ENCODE measurements around the gene PSG4.
"Not testable (repeated sequence)": the region's sequence is repeated elsewhere in the genome, so short reads cannot be mapped to it uniquely, and the experiment has no call there.

The PSG4 gene

DNA sequence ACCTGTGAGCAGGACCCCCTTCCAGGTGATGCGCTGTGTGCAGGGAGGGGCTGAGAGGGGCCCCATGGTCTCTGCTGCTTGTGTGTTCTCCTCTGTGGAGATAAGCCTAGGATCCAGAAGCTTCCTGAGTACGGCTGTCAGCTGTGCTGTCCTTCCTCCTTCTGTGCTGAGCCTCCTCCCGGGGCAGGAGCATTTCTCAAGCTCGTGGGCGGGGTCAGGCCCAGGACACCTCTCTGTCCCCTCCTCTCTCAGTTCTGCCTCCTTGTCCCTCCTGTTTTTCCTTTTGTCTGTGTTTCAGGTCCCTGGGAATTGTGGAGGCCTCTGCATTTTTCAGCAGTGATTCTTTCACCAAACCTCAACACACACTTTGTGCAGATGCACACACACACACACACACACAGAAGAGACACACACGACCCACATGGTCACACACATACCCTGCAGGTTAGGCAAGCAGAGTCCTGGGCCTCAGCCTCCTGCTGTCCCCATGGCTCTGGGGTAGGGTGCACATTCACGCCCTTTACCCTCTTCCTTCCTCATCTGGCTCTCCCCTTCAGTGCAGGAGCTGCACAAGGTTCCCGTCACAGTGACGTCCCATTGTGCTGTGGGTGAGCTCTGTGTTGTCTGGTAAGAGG lies at the start of gene PSG4:
Gene PSG4, minus strand, starts transcription at position 168 of the 635 bp plus-strand sequence. Its CDS starts 102 bp downstream, at position 66.
- not testable (repeated sequence) for DNase-seq (ENCODE audit: low read depth in 2 of 2)

DNA sequence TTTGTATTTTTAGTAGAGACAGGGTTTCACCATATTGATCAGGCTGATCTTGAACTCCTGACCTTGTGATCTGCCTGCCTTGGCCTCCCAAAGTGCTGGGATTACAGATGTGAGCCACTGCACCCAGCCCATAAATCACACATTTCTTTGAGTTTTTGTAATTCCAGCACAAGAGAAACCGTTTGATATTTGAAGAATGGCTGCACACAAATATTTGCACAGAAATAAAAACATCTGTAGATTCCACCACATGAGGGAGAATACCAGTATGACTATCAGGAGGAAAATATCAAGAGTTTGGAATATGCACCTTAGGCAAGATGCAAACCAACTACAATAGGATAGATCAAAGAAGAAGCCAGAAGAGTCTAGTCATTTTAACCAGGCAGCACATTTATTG lies 46.0 kb upstream of the PSG4 start:
- not testable (repeated sequence) for DNase-seq (ENCODE audit: low read depth in 2 of 2)

DNA sequence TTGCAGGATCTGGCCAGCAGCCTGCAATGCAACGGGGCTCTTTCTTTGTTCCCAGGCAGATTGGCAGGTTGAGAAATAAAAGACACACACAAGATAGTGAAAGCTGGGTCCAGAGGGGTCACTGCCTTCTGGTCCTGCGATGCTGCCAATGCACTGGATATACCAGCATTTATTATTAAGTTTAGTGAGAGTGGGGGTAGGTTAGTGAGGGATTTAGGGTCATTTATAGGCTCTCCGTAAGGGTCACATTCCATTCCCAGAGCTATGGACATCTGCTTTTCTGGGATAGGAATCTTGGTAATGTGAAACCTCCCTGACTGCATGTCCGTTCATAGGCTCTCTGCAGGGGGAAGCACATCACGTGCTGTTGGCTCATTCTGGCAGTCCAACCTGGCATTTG lies 44.9 kb upstream of the PSG4 start:
- DNase-seq (ENCODE audit: low read depth in 2 of 2): not testable (repeated sequence)

DNA sequence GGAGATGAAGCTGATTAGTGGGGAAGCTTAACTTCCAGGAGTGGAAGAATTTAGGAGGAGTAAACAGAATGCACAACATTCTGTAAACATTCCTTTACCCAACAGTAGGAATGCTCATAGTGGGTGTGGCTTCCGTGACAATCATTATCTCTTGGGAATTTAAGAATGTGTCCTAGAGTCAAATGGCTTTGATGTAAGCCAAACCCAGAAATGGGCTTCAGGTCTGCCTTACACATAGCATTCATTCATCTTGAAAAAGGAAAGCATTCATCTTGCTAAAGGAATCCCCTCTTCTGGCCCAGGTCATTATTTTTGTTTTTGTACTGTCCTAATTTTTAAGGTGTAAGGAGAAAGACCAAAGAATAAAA lies 43.2 kb upstream of the PSG4 start:
- DNase-seq (ENCODE audit: low read depth in 2 of 2): not testable (repeated sequence)

DNA sequence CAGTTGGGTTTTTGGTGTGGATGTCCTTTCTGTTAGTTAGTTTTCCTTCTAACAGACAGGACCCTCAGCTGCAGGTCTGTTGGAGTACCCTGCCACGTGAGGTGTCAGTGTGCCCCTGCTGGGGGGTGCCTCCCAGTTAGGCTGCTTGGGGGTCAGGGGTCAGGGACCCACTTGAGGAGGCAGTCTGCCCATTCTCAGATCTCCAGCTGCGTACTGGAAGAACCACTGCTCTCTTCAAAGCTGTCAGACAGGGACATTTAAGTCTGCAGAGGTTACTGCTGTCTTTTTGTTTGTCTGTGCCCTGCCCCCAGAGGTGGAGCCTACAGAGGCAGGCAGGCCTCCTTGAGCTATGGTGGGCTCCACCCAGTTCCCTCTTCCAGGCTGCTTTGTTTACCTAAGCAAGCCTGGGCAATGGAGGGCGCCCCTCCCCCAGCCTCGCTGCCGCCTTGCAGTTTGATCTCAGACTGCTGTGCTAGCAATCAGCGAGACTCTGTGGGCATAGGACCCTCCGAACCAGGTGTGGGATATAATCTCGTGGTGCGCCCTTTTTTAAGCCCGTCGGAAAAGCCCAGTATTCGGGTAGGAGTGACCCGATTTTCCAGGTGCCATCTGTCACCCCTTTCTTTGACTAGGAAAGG lies 41.9 kb upstream of the PSG4 start:
- DNase-seq (ENCODE audit: low read depth in 2 of 2): not testable (repeated sequence)

DNA sequence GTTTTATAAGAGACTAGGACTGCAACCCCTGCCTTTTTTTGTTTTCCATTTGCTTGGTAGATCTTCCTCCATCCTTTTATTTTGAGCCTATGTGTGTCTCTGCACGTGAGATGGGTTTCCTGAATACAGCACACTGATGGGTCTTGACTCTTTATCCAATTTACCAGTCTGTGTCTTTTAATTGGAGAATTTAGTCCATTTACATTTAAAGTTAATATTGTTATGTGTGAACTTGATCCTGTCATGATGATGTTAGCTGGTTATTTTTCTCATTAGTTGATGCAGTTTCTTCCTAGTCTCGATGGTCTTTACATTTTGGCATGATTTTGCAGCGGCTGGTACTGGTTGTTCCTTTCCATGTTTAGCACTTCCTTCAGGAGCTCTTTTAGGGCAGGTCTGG lies 40.4 kb upstream of the PSG4 start:
- DNase-seq (ENCODE audit: low read depth in 2 of 2): not testable (repeated sequence)

DNA sequence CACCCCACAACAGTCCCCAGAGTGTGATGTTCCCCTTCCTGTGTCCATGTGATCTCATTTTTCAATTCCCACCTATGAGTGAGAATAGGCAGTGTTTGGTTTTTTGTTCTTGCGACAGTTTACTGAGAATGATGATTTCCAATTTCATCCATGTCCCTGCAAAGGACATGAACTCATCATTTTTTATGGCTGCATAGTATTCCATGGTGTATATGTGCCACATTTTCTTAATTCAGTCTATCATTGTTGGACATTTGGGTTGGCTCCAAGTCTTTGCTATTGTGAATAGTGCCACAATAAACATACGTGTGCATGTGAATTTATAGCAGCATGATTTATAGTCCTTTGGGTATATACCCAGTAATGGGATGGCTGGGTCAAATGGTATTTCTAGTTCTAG lies 36.8 kb upstream of the PSG4 start:
- not testable (repeated sequence) for DNase-seq (ENCODE audit: low read depth in 2 of 2)

DNA sequence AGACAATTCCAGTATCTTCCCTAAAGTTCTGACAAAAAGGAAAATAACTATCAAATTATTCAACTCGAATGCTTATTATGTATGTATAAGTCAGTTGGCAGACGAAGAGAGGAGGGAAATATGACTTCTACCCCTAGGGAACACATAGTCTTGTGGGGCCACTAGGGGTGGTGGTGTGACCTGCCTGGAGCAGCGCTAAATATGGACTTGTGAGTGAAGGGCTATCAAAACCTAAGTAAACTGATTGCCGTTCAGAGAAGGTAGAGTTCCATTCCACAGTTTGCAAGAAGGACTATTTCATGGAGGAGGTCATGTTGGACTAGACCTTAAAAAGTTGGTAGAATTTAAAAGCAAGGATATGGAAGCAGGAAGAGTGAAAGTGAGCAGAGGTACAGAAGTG lies 32.8 kb upstream of the PSG4 start:
- DNase-seq (ENCODE audit: low read depth in 2 of 2): not testable (repeated sequence)

DNA sequence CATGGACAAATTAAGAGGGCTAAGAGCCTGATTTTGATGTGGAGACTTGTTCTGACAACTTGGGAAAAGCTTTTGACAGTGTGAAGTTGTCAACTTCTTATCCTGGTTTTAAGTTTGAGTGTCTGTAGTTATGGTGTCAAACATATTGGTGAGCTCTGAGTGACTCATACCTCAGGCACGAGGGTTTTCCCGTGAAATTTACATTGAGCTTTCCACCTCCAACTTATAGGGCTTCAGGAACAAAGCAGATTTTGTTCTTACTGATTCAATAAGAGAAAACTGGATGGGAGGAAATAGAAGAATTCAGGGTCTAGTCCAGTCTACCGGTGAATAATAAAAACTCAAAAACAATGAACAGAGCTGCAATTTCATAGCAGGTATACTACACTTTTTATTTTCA lies 30.2 kb upstream of the PSG4 start:
- not testable (repeated sequence) for DNase-seq (ENCODE audit: low read depth in 2 of 2)

DNA sequence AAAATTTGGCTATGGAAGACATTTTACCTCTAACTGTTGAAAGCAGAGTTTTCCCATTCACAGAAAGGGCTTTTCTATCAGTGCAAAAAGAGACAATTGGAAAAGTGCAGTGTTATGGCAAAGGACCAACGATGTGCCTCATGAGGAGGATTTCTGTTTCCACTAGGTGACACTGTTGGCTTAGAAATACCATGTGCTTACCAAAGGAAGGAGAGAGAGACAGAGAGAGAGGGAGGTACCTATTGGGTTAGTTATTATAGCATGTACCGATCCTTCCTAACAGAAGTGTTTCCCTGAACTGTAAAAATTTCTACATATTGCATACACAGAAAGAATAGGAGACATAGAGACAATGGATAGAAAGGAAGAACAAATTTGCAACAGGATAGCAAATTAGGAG lies 23.9 kb upstream of the PSG4 start:
- DNase-seq (ENCODE audit: low read depth in 2 of 2): no peak

DNA sequence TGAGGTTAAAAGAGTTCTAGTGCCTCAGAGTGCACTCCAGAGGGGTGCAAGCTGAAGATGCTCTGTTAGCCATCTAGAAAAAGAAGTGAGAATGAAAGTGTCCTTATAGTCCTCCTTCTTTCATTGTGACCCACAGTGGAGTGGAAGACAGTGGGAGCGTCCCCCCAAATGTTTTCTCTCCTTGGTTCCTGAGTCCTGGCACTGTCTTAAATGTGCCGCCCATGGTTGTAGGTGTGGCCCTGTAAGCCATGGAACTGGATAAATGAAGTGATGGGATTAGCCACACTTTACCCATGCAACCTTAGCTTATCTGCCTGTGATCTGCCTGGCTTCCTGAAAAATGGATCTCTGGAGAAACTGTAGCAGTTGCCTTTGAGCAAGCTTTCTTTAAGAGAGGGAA lies 23.3 kb upstream of the PSG4 start:
- DNase-seq (ENCODE audit: low read depth in 2 of 2): not testable (repeated sequence)

DNA sequence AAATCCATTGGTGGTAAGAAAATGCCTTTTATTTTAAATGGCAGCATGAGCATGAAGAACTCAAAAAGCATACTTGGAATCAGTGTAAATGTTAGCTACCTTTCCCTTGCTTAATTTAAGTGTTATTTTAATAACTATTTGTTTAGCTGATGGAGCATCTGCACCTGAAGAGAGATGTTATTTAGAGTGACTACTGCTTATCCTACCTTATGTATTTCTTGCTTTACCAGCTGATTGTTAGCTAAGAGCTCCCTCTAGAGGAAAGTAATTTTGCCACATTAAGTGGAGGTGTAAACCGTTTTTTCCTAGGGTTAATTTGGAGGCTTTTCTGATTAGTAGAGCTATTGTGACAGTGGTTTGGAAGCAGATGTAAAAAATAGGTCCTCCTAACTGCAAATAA lies 21.5 kb upstream of the PSG4 start:
- not testable (repeated sequence) for DNase-seq (ENCODE audit: low read depth in 2 of 2)

DNA sequence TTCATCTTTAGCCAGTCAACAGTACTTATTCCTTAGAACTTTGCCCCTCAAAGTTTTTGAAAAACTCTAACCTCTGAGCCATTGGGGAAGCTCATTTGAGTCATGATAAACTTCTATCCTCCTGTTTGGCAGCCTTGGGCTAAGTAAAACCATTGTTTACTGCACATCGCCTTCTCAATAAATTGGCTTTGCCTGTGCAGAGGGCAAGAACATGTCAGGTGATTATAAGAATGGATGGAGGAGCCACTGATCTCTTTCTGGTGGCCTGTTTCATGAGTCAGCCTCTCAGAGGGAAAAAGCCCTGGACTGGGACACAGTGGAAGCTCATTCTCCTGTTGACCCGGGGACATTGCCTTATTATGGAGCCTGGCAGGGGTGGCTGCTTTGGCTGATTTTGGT lies 19.4 kb upstream of the PSG4 start:
- no peak for DNase-seq (ENCODE audit: low read depth in 2 of 2)

DNA sequence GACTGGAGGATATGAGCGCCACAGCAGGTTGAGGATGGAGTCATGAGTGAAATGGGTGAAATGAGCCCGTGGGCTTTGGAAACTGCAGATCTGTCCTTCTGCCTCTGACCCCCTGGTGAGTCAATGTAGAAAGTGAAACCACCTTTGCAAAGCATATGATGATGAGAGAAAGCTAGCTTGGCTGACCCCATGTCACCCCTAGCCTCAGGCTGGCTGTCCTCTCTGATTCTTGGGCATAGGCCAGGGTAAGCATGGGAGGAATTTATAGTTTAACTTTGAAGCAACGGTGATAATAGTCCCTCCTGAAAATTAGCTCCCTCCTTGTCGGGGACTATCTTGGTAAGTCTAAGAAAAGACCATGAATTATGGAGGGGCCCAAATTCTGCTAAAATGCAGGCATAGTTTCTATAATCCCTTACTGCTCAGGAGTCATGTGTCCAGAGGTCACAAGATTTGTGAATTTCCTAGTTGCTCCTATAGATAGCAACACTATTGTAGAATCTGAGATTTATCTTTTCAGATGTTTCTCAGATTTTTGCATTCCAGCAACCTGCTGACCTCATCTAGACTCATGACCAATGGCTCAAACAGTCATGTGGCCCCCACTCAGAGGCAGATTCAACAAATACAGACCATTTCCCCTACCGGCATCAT lies 18.9 kb upstream of the PSG4 start:
- not testable (repeated sequence) for DNase-seq (ENCODE audit: low read depth in 2 of 2)

DNA sequence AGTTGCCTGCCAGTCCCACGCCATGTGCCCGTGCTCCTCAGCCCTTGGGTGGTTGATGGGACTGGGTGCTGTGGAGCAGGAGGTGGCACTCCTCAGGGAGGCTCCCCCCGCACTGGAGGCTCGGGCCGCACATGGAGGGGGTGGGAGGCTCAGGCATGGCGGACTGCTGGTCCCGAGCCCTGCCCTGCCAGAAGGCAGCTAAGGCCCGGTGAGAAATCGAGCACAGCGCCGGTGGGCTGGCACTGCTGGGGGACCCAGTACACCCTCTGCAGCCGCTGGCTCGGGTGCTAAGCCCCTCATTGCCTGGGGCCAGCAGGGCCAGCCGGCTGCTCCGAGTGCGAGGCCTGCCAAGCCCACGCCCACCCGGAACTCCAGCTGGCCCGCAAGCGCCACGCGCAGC lies 16.5 kb upstream of the PSG4 start:
- not testable (repeated sequence) for DNase-seq (ENCODE audit: low read depth in 2 of 2)

DNA sequence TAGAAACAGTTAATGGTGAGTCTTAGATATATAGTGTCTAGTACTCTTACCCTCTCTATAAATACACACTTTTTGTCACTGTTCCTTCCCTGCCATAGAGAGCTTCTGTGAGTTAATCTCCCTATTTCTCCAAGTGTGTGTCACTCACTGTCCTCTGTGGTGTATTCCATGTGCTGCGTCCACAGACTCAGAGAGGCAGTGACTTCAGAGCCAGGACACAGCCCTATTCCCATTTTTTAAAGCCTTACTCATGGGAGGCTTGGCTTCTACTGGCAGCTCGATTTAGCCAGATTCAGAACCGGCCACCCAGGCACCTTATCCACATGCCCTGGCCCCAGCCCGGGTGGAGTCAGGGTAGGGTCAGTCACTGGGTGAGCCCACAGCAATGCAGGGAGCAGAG lies 13.7 kb upstream of the PSG4 start:
- DNase-seq (ENCODE audit: low read depth in 2 of 2): not testable (repeated sequence)

DNA sequence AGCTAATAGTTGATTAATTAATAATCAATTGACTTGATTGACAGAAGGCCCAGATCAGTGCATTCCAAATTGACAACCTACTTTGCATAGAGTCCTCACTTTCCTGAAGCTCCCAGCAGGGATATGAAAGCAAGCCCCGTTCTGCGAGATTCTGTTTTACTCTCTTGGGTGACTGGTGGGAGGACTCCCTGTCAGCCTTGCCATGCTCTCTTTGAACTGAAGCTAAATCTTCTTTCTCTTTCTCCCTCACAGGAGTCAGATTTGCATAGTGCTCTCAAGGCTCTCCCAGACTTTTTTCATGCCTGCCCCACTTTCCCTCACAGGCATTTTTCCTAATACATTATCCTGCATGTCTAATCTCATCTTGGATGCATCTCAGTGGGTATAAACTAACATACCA lies 10.4 kb upstream of the PSG4 start:
- DNase-seq (ENCODE audit: low read depth in 2 of 2): not testable (repeated sequence)

DNA sequence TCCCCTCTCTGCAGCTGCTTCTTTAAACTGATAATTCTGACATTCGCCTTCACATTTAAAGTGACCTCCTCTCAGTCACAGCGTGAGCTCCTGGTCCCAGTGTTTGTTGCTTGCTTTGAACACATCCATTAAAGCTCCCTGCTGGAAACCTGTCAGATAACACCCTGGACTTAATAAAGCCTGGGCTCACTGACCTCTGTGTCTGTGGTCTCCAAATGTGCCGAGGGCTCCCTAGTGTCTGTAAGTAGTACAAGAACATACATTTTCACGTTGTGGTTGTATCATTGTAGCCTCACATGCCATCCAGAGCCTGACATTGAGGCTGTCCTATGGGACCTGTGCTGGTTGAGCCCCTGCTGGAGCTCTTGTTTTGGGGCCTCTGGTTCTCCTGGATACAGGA lies 2.6 kb upstream of the PSG4 start:
- no peak for DNase-seq (ENCODE audit: low read depth in 2 of 2)

DNA sequence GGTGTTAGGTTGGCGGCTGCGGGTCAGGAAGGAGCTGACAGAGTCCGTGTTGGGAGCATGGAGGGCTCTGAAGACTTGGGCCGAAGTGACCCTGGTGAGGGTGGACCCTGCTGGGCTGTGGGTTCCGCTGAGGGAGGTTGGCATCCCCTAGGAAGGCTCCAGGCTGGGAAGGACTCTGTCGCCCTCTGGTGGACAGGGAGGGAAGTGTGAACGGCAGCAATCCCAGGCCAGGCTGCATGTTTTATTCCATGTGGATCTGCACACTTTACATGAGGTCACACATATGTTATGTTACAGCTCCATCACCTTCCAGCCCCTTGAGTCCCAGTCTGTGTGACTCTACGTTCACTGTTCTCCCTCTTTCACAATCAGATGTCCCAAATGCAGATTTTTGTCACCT lies 1.7 kb upstream of the PSG4 start:
- DNase-seq (ENCODE audit: low read depth in 2 of 2): not testable (repeated sequence)

DNA sequence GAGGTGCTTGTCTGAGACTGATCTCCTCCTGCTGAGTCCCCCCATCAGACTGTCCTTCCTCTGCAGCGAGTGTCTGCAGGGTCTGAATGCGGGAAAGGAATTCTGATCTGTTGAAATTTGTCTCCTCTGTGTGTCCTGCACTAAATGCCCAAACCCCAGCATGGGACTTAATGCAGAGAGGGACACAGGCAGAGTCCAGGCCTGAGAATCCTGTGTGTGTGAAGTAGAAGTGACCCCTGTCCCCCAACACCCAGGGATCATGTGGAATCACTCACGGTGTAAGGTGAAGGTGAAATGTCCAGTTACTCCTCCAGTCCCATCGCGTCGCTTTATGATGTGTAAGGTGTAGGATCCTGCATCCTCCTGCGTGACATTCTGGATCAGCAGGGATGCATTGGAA lies 1.8 kb downstream of the PSG4 start:
- DNase-seq (ENCODE audit: low read depth in 2 of 2): not testable (repeated sequence)

DNA sequence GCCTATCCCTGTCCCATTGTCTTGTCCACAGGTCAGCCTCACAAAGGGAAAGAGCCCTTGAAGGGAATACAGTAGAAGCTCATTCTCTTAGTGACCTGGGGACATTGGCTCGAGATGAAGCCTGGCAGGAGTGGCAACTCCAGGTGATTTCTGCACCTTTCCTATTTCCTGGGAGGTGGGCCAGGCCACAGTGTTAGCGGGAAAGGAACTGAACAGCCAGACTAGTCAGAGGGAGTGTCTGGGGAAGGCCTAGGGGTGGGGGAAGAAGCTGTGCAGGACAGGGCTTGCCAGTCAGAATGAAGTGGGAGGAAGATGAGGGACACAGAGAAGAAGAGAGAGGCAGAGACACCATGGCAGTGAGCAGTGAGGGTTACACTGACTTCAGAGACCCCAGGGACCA lies 3.5 kb downstream of the PSG4 start:
- DNase-seq (ENCODE audit: low read depth in 2 of 2): not testable (repeated sequence)

DNA sequence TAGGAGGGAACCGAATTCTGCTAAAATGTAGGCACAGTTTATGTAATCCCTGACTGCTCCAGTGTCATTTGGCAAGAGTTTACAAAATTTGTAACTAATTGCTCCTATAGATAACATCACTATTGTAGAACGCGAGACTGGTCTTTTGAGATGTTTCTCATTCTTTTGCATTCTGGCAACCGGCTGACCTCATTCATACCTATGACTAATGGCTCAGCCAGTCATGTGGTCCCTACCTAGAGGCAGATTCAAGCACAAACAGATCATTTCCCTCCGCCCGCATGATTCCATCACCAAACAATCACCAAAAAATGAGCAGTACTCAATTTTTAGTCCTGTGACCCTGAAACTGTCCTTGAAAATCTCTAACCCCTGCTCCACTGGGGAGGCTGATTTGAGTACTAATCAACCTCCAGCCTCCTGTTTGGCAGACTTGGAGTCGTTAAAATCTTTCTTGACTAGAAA lies 4.1 kb downstream of the PSG4 start:
- peak in 1 of 2 experiments; percentile 29 for DNase-seq (ENCODE audit: low read depth in 2 of 2)
